C4-2B (cell line): ENCODE results near the gene OLFML2B.

ENCODE experiments used
- CTCF ChIP-seq: fragments of 450-650 bp; conservative IDR thresholded peaks from 2 replicates; pipeline ENCODE4 v1.5.1; 2017; ENCODE audit warnings: mild to moderate bottlenecking
- ZFX ChIP-seq: fragments of 450-650 bp; IDR thresholded peaks from 2 replicates; pipeline ENCODE4 v1.6.1; 2017

- TF ChIP-seq CTCF (no peak), ZFX (no peak)
These were observed 36.4 kb downstream of the OLFML2B start for GRCh38 chr1:161987303-161987702.
